ENCODE results near the gene TCP1. TPM values are rescaled to one million over a fixed set of nuclear protein-coding genes. Genes with fewer than 3 reads are reported as not detected.
"Not testable (repeated sequence)": the region's sequence is repeated elsewhere in the genome, so short reads cannot be mapped to it uniquely, and the experiment has no call there.

Gene TCP1
- total and polyA plus RNA-seq, 9 of the 15 experiments (the other 6 are each of a cell fraction or from before 2014, with no cell fraction given), result 331 to 801 (median 645) TPM

- in situ Hi-C loops (cut with MboI); H3K27me3 ChIP-seq (ENCODE audit: control insufficient read depth in 2 of 2, insufficient read depth in 2 of 2, low read length in 2 of 2); H3K9me1 ChIP-seq (ENCODE audit: control insufficient read depth, insufficient read depth, low read length); ATAC-seq; CTCF ChIA-PET (ENCODE audit: low intra/inter-chr PET ratio); H3K27ac ChIP-seq (ENCODE audit: extremely low read depth, low read depth, low read length); H2AFZ ChIP-seq (ENCODE audit: low read depth, low read length); H3K9ac ChIP-seq (ENCODE audit: insufficient read depth in 1 of 2, low read depth in 2 of 2, low read length in 2 of 2); H3K4me1 ChIP-seq (replicated peaks in 1 of 2; ENCODE audit: control insufficient read depth in 2 of 2, insufficient read depth in 2 of 2, low read length in 2 of 2); H3K4me2 ChIP-seq (ENCODE audit: insufficient read depth, low read length); DNase-seq (ENCODE audit: extremely low read depth in 1 of 4, low spot score in 3 of 4); H4K20me1 ChIP-seq (replicated peaks; ENCODE audit: control insufficient read depth, insufficient read depth, low read length); FAIRE-seq; H3K4me3 ChIP-seq; intact Hi-C loops (cut with micrococcal nuclease); POLR2A ChIA-PET; H3K9me3 ChIP-seq (replicated peaks; ENCODE audit: control insufficient read depth, insufficient read depth, low read depth, low read length): not testable (repeated sequence)
- Histone ChIP-seq H3K36me3 (ENCODE audit: control insufficient read depth, insufficient read depth, low read length) (peaks cover 99% of the 10 kb centered on the region), H3K79me2 (ENCODE audit: control insufficient read depth, insufficient read depth, low read length) (peaks cover 21% of the 10 kb centered on the region; the same call in 2 of the 3 replicates)
- BruUV-seq (replicated peaks), result TSS peak; percentile 3
- 95% methylated on average over 6 of the region's 7 CpGs for WGBS (ENCODE audit: insufficient coverage, low coverage, missing lambda C conversion rate)
Measured at GRCh38 chr6:159748127-159748526, 41.3 kb downstream of the TCP1 start.

- H3K4me1 ChIP-seq (replicated peaks in 1 of 2; ENCODE audit: control insufficient read depth in 2 of 2, insufficient read depth in 2 of 2, low read length in 2 of 2), result no peaks in the 10 kb centered on the region
- H2AFZ ChIP-seq (ENCODE audit: low read depth, low read length), result no peak overlapping the region
- ChIA-PET CTCF (ENCODE audit: low intra/inter-chr PET ratio) (no interaction called here), POLR2A (interaction anchor here (0.6 to 2.3 kb wide), 6 partner anchors 8 to 40 kb away, joined by 3 to 7 read pairs (median 3); no protein-coding TSS in a partner anchor)
- TF ChIP-seq TEAD2 (tag; IDR thresholded peaks at IDR 0.05), result no peak
- no peak overlapping the region for H3K4me2 ChIP-seq (ENCODE audit: insufficient read depth, low read length)
- intact Hi-C loops (cut with micrococcal nuclease) (no loop called here), in situ Hi-C loops (cut with MboI) (no loop called here)
- no peak overlapping the region for H3K4me3 ChIP-seq
- peaks cover under 1% of the 10 kb centered on the region for H3K9me1 ChIP-seq (ENCODE audit: control insufficient read depth, insufficient read depth, low read length)
- WGBS (ENCODE audit: insufficient coverage, low coverage, missing lambda C conversion rate), result 100% methylated on average over 1 of the region's 1 CpG
- DNase-seq (ENCODE audit: extremely low read depth in 1 of 4, low spot score in 3 of 4) (no peak), FAIRE-seq (no peak), ATAC-seq (no peak)
- H3K9ac ChIP-seq (ENCODE audit: insufficient read depth in 1 of 2, low read depth in 2 of 2, low read length in 2 of 2), result no peak overlapping the region
- peaks cover 99% of the 10 kb centered on the region for H3K36me3 ChIP-seq (ENCODE audit: control insufficient read depth, insufficient read depth, low read length)
- H3K27me3 ChIP-seq (ENCODE audit: control insufficient read depth in 2 of 2, insufficient read depth in 2 of 2, low read length in 2 of 2), result no peaks in the 10 kb centered on the region
- no peaks in the 10 kb centered on the region for H3K9me3 ChIP-seq (replicated peaks; ENCODE audit: control insufficient read depth, insufficient read depth, low read depth, low read length)
- H3K27ac ChIP-seq (ENCODE audit: extremely low read depth, low read depth, low read length), result no peak overlapping the region
- BruUV-seq (replicated peaks), result no TSS peak
- H4K20me1 ChIP-seq (replicated peaks; ENCODE audit: control insufficient read depth, insufficient read depth, low read length), result no peaks in the 10 kb centered on the region
- peaks cover 29% of the 10 kb centered on the region for H3K79me2 ChIP-seq (ENCODE audit: control insufficient read depth, insufficient read depth, low read length)
Measured at GRCh38 chr6:159746759-159747158, 42.6 kb downstream of the TCP1 start.

All from K562 (cell line).